Mesothelial cell of epicardium (in vitro differentiated cells): Measurements from ENCODE around the gene OCEL1. TPM values are rescaled to one million over a fixed set of nuclear protein-coding genes. Genes with fewer than 3 reads are reported as not detected.

Experiments used
- DNase-seq, 2 experiments: peaks; one replicate each; pipeline ENCODE4 v3.0.0; 2021; ENCODE audit warnings: low spot score in 2 of 2; ENCODE audit not compliant: unreplicated experiment in 2 of 2
- H3K27ac Mint-ChIP-seq: 2 replicates; pipeline ENCODE4 v1.8.0; 2021; ENCODE audit warnings: mixed read lengths
- H3K27me3 Mint-ChIP-seq: 2 replicates; pipeline ENCODE4 v1.8.0; 2021; ENCODE audit warnings: low read depth, mixed read lengths
- H3K36me3 Mint-ChIP-seq: 2 replicates; pipeline ENCODE4 v1.8.0; 2021; ENCODE audit warnings: mixed read lengths
- H3K4me1 Mint-ChIP-seq: 2 replicates; pipeline ENCODE4 v1.8.0; 2021; ENCODE audit warnings: mixed read lengths
- H3K4me3 Mint-ChIP-seq: 2 replicates; pipeline ENCODE4 v1.8.0; 2021; ENCODE audit warnings: mild to moderate bottlenecking, moderate library complexity, mixed read lengths
- H3K9me3 Mint-ChIP-seq: 2 replicates; pipeline ENCODE4 v1.8.0; 2021; ENCODE audit warnings: mixed read lengths
- CTCF ChIP-seq: fragments of 200-600 bp; sonication (generic); IDR thresholded peaks from one replicate; pipeline ENCODE4 v1.5.0; 2021; ENCODE audit warnings: antibody characterized with exemption; ENCODE audit not compliant: unreplicated experiment
- total RNA-seq: library from RNA; stranded (reverse); gene quantifications from 3 replicates; pipeline ENCODE4 v1.2.1, GENCODE V29; 2021

OCEL1 gene
- total RNA-seq, 1 donor from 2014 or later, result 19.2 TPM

GRCh38 chr19:17211547-17212446 is 14.2 kb upstream of the OCEL1 start:
- no peaks in the 10 kb centered on the region for H3K9me3 Mint-ChIP-seq
- H3K27me3 Mint-ChIP-seq, result no peaks in the 10 kb centered on the region
- H3K36me3 Mint-ChIP-seq, result peaks cover 27% of the 10 kb centered on the region
- no peak for DNase-seq
- TF ChIP-seq CTCF, result no peak
- peaks cover 10% of the 10 kb centered on the region for H3K4me1 Mint-ChIP-seq
- no peak overlapping the region for H3K27ac Mint-ChIP-seq
- no peak overlapping the region for H3K4me3 Mint-ChIP-seq

GRCh38 chr19:17213334-17213733 is 12.7 kb upstream of the OCEL1 start:
- no peak for DNase-seq
- Mint-ChIP-seq H3K27me3 (no peaks in the 10 kb centered on the region), H3K9me3 (no peaks in the 10 kb centered on the region), H3K36me3 (peaks cover 33% of the 10 kb centered on the region), H3K4me1 (peaks cover 10% of the 10 kb centered on the region), H3K4me3 (no peak overlapping the region), H3K27ac (no peak overlapping the region)
- TF ChIP-seq CTCF, result no peak

GRCh38 chr19:17214508-17215126 is 11.4 kb upstream of the OCEL1 start:
- H3K4me3 Mint-ChIP-seq, result peak overlapping the region; percentile 92
- H3K27ac Mint-ChIP-seq, result peak overlapping the region; percentile 99
- H3K4me1 Mint-ChIP-seq, result peaks cover 10% of the 10 kb centered on the region
- no peak for TF ChIP-seq CTCF
- H3K36me3 Mint-ChIP-seq, result peaks cover 28% of the 10 kb centered on the region
- no peak for DNase-seq
- H3K9me3 Mint-ChIP-seq, result no peaks in the 10 kb centered on the region
- H3K27me3 Mint-ChIP-seq, result no peaks in the 10 kb centered on the region

- TF ChIP-seq CTCF, result no peak
- Mint-ChIP-seq H3K4me3 (peak within 1 kb of the TSS; percentile 92), H3K27me3 (no peaks in the 10 kb centered on the region), H3K4me1 (peaks cover 10% of the 10 kb centered on the region), H3K27ac (peak within 1 kb of the TSS; percentile 99), H3K36me3 (peaks cover 27% of the 10 kb centered on the region), H3K9me3 (no peaks in the 10 kb centered on the region)
- DNase-seq, result peak; percentile 69 to 84
Measured at GRCh38 chr19:17215127-17215971, 10.7 kb upstream of the OCEL1 start, which contains the start of gene USE1. Gene USE1, plus strand, starts transcription at chr19:17215357. Its CDS starts 49 bp downstream, at chr19:17215406.

- no peaks in the 10 kb centered on the region for H3K9me3 Mint-ChIP-seq
- no peak for TF ChIP-seq CTCF
- peak overlapping the region; percentile 92 for H3K4me3 Mint-ChIP-seq
- peaks cover 10% of the 10 kb centered on the region for H3K4me1 Mint-ChIP-seq
- peaks cover 25% of the 10 kb centered on the region for H3K36me3 Mint-ChIP-seq
- peak overlapping the region; percentile 99 for H3K27ac Mint-ChIP-seq
- no peaks in the 10 kb centered on the region for H3K27me3 Mint-ChIP-seq
- DNase-seq, result no peak
Measured at GRCh38 chr19:17216058-17216670, 9.9 kb upstream of the OCEL1 start.
